Epithelial cell of esophagus (primary cell): ENCODE results near the gene OR2T5.
"Not testable (repeated sequence)": the region's sequence is repeated elsewhere in the genome, so short reads cannot be mapped to it uniquely, and the experiment has no call there.

Experiments
- DNase-seq: peaks from one replicate; pipeline ENCODE4 v3.0.0; 2010; ENCODE audit warnings: low read depth
- H3K4me3 ChIP-seq: 2 replicates; pipeline ENCODE4 v1.5.1; 2011; ENCODE audit warnings: mild to moderate bottlenecking, low read length, control low read depth
- TF ChIP-seq, protein P1 (sequence below): IDR thresholded peaks from 2 replicates; pipeline ENCODE4 v1.5.1; 2011; ENCODE audit warnings: low read depth, mild to moderate bottlenecking, low read length, control low read depth, inconsistent platforms; ENCODE audit not compliant: insufficient read depth; ENCODE audit errors: missing control alignments

Gene OR2T5

DNA sequence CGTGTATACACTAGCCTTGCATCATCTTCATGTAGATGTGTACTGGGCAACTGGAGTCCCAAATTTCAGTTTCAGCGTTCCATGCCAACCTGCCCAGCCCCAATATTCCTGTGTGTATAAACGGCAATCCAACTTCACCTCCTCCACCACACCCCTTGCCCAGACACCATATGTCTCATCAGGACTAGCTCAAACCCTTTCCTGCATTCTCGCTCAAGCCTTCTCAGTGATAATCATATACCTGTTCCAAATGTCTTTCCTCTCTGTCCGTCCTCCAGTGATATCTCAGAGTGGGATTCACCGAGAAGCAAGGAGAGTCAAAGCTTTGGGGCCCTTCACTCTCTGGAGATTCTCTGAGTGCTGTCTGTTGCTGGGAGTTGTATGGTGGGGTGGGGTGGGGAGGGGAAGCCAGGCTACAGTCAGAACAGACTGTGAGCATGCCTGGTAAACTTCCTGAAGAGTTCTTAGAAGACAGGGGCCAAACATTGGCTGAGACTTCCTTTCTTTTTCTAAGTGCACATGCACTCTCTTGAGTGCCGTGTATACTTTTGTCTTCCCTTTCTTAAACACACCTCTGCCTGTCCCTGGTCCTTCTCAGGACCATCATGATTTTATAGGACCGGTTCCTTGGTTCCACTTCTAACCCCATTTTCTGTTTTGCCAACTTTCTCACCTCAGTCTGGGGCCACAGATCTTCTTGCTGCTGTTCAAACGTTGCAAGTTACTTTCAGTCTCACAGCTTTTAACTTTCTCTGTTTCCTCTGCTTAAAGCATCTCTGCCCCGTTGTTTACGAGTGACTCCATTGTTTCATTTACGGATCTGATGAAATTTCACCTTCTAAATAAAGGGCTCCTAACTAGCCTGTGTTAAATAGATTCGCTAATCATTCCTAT lies 6.5 kb upstream of the OR2T5 start:
- not testable (repeated sequence) for DNase-seq, H3K4me3 ChIP-seq

DNA sequence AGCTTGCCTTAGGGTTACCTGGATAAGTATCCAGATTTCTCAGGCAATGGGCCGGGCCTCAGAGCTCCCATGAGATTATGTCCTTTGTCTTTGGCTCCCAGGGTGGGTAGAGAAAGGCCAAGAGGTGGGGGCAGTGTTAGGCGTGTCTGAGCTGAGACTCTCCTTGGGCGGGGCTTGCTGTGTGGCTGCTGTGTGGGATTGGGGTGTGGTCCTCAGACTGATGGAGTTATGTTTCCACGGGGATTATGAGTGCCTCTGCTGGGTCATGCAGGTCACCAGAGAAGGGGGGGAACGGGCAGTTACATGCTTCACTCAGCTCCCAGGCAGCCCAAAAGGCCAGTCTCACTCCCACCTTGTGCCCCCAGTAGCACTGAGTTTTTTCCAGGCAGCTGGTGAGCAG lies 8.3 kb downstream of the OR2T5 start:
- H3K4me3 ChIP-seq, DNase-seq: not testable (repeated sequence)

DNA sequence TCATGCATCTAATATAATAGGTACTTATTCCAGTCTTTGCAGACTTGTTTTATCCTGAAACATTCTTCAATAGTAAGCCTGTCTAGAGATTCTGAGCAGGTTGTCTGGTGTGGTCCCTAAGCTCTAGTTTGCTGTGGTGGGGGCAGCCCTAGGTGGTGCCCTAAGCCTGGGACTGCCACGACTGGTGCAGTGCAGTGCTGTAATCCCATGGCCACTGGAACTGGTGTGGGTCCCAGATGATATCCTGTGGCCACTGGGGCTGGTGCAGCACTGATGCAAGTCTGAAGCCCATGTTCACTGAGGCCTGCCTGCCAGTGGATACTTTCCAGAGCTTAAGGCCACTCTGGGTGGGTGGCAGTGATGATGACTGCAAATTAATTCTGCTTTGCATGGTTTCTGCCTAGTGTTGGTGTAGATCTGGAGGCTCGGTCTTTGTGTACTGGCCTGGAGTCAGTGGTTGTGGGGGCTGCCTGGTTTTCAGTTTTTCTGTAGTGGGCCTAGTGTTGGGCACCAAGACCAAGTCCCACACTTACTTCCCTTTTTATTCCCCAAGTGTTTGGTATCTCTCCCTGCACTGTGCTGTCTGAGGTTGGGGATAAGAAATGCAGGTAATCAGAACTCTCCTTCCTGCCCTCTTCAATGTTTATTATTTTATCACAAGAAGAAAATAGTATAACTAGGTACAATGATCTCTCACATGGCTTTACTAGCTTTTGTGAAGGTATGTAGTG lies 12.1 kb downstream of the OR2T5 start:
- not testable (repeated sequence) for H3K4me3 ChIP-seq, DNase-seq

DNA sequence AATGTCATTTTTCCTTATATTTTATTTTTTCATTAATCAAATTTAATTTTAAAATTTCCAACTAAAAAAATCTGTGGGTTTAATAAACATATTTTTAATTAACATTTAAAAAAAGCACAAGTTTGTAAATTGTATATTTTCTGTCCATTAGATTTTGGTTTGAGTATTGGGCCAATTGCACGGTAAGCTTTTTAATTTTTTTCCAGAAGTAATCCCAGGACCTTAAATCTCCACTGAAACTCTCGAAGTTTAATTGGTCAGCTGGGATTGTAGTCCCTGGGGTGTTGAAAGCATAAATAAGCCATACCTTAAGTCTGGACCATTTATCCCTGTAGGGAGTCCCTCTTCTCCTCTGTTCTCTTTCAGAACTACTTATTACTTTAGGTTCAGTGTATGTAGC lies 19.4 kb downstream of the OR2T5 start, which contains the start of gene OR2G6:
TSS of gene OR2G6 (plus strand) at position 301 of the 400 bp plus-strand sequence. CDS start 13,574 bp downstream, outside the sequence.
- DNase-seq, H3K4me3 ChIP-seq: not testable (repeated sequence)

DNA sequence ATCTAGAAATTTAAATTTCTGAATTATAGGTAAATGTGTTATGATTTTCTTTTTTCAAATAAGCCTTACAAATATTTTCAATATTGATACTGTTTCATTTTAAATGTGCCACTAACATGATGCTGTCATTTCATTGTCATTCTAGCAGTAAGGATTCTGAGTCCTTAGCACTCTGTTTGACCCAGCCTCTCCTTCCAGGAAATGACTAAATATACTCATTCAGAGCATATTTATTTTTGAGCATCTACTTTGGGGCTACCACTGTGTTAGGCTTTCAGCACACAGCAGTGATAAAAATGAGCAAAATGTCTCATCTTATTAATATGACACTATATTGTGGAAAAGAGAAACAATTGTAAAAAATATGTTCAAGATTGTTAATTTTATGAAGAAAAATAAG lies 21.8 kb downstream of the OR2T5 start:
- H3K4me3 ChIP-seq, DNase-seq: not testable (repeated sequence)

DNA sequence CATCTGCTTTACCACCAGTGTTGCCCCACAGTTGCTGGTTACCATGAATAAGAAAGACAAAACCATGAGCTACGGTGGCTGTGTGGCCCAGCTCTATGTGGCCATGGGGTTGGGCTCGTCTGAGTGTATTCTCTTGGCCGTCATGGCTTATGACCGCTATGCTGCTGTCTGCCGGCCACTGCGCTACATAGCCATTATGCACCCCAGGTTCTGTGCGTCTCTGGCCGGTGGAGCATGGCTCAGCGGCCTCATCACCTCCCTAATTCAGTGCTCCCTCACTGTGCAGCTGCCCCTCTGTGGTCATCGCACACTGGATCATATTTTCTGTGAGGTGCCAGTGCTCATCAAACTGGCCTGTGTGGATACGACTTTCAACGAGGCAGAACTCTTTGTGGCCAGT lies 33.5 kb downstream of the OR2T5 start:
- TF ChIP-seq, protein P1, sequence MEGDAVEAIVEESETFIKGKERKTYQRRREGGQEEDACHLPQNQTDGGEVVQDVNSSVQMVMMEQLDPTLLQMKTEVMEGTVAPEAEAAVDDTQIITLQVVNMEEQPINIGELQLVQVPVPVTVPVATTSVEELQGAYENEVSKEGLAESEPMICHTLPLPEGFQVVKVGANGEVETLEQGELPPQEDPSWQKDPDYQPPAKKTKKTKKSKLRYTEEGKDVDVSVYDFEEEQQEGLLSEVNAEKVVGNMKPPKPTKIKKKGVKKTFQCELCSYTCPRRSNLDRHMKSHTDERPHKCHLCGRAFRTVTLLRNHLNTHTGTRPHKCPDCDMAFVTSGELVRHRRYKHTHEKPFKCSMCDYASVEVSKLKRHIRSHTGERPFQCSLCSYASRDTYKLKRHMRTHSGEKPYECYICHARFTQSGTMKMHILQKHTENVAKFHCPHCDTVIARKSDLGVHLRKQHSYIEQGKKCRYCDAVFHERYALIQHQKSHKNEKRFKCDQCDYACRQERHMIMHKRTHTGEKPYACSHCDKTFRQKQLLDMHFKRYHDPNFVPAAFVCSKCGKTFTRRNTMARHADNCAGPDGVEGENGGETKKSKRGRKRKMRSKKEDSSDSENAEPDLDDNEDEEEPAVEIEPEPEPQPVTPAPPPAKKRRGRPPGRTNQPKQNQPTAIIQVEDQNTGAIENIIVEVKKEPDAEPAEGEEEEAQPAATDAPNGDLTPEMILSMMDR, result no peak
- no peak overlapping the region for H3K4me3 ChIP-seq
- no peak for DNase-seq

DNA sequence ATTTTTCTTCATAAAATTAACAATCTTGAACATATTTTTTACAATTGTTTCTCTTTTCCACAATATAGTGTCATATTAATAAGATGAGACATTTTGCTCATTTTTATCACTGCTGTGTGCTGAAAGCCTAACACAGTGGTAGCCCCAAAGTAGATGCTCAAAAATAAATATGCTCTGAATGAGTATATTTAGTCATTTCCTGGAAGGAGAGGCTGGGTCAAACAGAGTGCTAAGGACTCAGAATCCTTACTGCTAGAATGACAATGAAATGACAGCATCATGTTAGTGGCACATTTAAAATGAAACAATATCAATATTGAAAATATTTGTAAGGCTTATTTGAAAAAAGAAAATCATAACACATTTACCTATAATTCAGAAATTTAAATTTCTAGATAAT lies 49.1 kb downstream of the OR2T5 start:
- not testable (repeated sequence) for DNase-seq, H3K4me3 ChIP-seq
